Parietal lobe (tissue), 2 donors: ENCODE results near the gene SPINT2. TPM values are rescaled to one million over a fixed set of nuclear protein-coding genes. Genes with fewer than 3 reads are reported as not detected.

Experiments used
- small RNA-seq: library from RNA; depleted of rRNA; stranded (forward); fragments of <200 nt; gene quantifications from one replicate; pipeline ENCODE3, GENCODE V24; 2014; ENCODE audit warnings: low replicate concordance
- total RNA-seq: library from RNA; depleted of rRNA; stranded (reverse); fragments of >200 nt; gene quantifications from one replicate; pipeline ENCODE4 v1.2.3, GENCODE V29; 2014

Gene SPINT2, protein sequence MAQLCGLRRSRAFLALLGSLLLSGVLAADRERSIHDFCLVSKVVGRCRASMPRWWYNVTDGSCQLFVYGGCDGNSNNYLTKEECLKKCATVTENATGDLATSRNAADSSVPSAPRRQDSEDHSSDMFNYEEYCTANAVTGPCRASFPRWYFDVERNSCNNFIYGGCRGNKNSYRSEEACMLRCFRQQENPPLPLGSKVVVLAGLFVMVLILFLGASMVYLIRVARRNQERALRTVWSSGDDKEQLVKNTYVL
- total RNA-seq = 89.2 TPM

DNA sequence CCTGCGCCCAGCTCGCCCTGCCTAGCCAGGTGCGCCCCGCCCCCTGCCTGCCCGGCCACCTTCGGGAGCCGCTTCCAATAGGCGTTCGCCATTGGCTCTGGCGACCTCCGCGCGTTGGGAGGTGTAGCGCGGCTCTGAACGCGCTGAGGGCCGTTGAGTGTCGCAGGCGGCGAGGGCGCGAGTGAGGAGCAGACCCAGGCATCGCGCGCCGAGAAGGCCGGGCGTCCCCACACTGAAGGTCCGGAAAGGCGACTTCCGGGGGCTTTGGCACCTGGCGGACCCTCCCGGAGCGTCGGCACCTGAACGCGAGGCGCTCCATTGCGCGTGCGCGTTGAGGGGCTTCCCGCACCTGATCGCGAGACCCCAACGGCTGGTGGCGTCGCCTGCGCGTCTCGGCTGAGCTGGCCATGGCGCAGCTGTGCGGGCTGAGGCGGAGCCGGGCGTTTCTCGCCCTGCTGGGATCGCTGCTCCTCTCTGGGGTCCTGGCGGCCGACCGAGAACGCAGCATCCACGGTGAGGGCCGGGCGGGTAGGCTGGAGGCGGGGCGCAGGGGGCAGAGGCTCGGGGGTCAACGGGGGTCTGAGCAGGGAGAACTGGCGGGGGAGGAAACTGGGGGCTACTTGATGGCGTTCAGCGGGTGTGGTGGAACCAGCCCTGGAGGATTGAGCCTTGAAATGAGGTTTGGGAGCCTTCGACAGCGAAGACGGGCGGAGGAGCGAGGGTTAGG lies at the start of gene SPINT2:
Gene SPINT2 (plus strand): TSS at position 88 of the 727 bp plus-strand sequence. CDS start 320 bp downstream, at position 408.

DNA sequence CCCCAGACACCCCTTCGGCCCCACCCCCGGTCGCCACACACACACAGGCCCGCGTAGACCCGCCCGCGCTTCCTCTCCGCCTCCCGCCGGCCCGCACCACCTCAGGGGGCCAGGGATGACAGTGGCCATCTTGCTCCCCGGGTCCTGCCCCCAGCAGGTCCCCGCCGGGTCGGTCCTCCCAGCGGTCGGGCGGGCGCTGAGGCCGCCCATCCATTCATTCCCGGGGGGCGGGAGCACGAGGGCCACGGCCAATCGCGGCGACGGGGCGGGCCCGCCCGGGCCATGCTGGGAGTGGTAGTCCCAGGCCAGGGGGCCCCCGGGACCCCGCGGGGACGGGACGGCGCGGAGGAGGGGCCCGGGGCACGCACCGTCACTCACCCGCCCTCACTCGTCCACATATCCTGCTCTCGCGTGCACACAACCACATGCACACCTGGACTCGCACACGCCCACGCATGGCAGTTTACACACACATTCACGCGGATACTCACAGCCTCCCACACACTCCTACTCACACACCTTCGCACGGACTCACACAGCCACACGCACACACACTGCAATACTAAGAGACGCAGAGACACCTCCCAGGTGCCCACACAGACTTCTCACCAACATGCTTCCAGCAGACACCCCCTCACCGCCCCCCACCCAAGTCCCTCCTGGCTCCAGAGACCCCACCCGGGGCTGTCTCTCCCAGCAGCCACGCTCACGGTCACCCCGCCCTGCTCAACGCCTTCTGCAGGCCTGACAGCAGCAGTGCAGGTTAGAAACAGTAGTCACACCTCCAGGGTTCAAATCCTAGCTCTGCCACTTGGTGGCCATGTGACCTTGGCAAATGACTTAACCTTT lies 40.1 kb upstream of the SPINT2 start, which contains the start of gene DPF1:
Gene DPF1 (minus strand): TSS at position 209 of the 849 bp plus-strand sequence. CDS start 80 bp downstream, at position 129.

DNA sequence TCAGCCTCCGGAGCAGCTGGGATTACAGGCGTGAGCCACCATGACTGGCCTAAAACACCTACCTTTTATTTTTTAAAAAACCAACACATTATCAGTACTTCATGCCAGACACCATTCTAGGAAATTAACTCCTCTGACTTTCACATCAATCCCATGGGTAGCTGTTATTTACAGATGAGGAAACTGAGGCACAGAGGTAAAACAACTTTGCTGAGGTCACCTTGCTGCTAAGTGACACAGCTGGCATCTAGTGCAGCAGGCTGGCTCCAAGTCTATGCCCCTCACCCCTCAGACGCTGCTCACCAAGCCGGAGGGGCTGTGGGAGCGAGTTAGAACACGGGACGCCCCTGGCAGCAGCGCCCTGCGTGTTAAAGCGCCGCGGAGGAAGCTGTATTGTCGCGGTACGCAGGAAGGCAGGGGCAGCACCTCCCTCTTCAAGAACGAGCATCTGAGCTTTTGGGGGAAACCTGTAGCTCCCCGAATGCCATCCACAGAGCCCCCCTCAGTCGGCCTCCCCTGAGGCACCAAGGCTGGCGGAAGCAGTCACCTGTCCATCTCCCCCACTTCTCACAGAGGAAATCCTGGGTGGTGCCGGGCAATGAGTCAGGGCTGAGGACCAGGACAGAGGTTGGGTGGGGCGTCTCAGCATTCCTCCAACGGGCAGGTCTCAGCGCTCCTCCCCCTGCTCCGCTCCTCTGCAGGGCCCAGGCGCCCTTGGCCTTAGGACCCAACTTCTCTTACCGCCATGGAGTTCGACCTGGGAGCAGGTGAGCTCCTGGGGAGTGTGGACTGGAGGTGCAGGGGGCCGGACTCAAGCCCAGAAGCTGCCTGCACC lies 39.4 kb downstream of the SPINT2 start, which contains the start of gene C19orf33:
Gene C19orf33 (plus strand): TSS at position 735 of the 835 bp plus-strand sequence. CDS start 11 bp downstream, at position 746.

DNA sequence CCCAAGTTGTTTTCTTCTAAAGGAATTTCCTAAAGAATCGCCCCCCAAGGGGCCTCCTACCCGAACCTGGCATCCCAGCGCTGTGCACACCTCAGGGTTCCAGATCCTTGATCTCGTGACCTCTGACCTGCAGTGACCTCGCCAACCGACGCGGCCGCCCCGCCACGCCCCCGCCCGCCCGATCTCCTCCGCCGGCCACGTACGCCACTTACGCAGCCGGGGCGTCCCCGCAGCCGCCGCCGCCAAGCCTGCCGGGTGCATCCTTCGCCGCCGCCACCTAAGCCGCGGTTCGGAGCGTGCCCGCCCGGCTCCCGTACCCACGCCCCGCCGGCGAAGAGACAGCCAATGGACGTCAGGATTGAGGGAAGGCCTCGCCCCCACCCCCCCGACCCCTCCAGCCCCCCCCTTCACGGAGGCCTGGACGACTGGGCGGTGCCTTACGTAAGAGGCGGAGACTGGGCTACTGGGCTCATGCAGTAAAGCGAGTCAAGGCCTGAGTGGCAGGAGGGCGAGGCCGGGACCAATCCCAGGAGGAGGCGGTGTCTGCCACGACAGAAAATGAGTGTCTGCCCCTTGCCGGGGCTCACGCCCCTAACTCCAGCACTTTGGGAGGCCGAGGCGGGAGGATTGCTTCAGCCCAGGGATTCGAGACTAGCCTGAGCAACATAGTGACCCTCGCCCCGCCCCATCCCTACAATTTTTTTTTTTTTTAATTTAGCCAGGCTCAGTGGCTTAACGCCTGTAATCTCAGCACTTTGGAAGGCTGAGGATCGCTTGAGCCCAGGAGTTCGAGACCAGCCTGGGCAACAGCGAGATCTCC lies 51.5 kb downstream of the SPINT2 start, which contains the start of gene YIF1B:
Gene YIF1B (minus strand): TSS at position 291 of the 820 bp plus-strand sequence. CDS start 30 bp downstream, at position 261.

DNA sequence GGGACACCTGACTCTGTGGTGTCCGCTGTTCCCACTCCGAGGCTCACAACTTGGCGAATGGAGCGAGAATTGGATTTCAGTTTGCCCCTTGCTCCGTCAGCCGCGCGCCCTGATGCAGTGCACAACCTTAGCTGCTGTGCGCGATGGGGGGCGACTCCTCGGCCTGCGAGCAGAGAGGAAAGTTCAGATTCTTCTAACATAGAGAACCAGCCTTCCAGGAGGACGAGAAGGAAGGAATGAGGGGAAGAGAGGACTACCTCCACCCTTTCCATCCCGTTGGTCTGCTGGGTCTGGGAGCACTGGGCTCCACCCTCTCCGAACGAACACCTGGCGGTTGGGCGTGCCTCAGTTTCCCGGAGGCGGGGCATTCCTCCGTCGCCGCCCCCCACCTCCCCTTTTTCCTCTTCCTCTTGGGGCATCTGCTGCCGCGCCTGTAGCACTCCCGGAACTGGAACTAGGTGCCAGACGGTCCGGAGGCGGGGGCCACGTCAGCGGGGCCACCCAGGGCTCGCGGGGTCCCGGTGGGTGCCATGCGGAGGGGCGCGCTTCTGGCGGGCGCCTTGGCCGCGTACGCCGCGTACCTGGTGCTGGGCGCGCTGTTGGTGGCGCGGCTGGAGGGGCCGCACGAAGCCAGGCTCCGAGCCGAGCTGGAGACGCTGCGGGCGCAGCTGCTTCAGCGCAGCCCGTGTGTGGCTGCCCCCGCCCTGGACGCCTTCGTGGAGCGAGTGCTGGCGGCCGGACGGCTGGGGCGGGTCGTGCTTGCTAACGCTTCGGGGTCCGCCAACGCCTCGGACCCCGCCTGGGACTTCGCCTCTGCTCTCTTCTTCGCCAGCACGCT lies 55.3 kb downstream of the SPINT2 start, which contains the start of gene KCNK6:
Gene KCNK6 (plus strand): TSS at position 425 of the 838 bp plus-strand sequence. CDS start 106 bp downstream, at position 531.

Small RNA genes within 50 kb of the gene (small RNA-seq; reads per million reads assigned to genes)
- not detected for gene RF00019

Other genes starting within 250 kb of the SPINT2 start
- gene DPF1, start 40.4 kb upstream of the SPINT2 start, total RNA-seq = 47.0 TPM
- gene PPP1R14A, start 8.2 kb upstream of the SPINT2 start, total RNA-seq = not detected
- not detected for gene C19orf33, start 39.7 kb downstream of the SPINT2 start, total RNA-seq
- gene YIF1B, start 51.4 kb downstream of the SPINT2 start, total RNA-seq = 24.7 TPM
- 0.31 TPM for gene KCNK6, start 55.3 kb downstream of the SPINT2 start, total RNA-seq
- 30.0 TPM for gene CATSPERG, start 71.3 kb downstream of the SPINT2 start, total RNA-seq
- gene PSMD8, start 110.0 kb downstream of the SPINT2 start, total RNA-seq = 116 TPM
- gene GGN, start 123.5 kb downstream of the SPINT2 start, total RNA-seq = 0.94 TPM
- 2.5 TPM for gene SPRED3, start 124.1 kb downstream of the SPINT2 start, total RNA-seq
- gene FAM98C, start 138.5 kb downstream of the SPINT2 start, total RNA-seq = 16.3 TPM
- not detected for gene RASGRP4, start 161.6 kb downstream of the SPINT2 start, total RNA-seq
- gene RYR1, start 169.1 kb downstream of the SPINT2 start, total RNA-seq = 9.1 TPM